DMS153 (cell line): ENCODE results near the gene GPR146.

Experiments used
- DNase-seq: peaks from one replicate; lab custom pipeline; 2025; lab: John Stamatoyannopoulos, UW

Gene GPR146

GRCh38 chr7:1078519-1078918 is 34.2 kb downstream of the GPR146 start:
- no peak for DNase-seq

- DNase-seq, result no peak
These were observed 34.6 kb downstream of the GPR146 start for GRCh38 chr7:1078985-1079384.

GRCh38 chr7:1079546-1079945 is 35.2 kb downstream of the GPR146 start:
- DNase-seq, result no peak

- DNase-seq, result no peak
These were observed 36.0 kb downstream of the GPR146 start for GRCh38 chr7:1080252-1080920.

- no peak for DNase-seq
These were observed 36.5 kb downstream of the GPR146 start for GRCh38 chr7:1080921-1081255.

- DNase-seq, result no peak
These were observed 37.0 kb downstream of the GPR146 start for GRCh38 chr7:1081336-1081735.

GRCh38 chr7:1081931-1082401 is 37.6 kb downstream of the GPR146 start:
- peak; percentile 76 for DNase-seq

GRCh38 chr7:1083729-1084657 is 39.6 kb downstream of the GPR146 start:
- no peak for DNase-seq

- no peak for DNase-seq
These were observed 40.9 kb downstream of the GPR146 start for GRCh38 chr7:1085266-1085665.

GRCh38 chr7:1085910-1086421 is 41.6 kb downstream of the GPR146 start:
- DNase-seq, result no peak

GRCh38 chr7:1086588-1087464 is 42.5 kb downstream of the GPR146 start:
- no peak for DNase-seq

GRCh38 chr7:1087465-1087814 is 43.1 kb downstream of the GPR146 start:
- no peak for DNase-seq

- DNase-seq, result no peak
These were observed 43.9 kb downstream of the GPR146 start, which contains the start of gene GPER1 for GRCh38 chr7:1087952-1088920. GPER1 (plus strand) TSS chr7:1088113; CDS start chr7:1091729, 3,616 bp downstream.

- no peak for DNase-seq
These were observed 45.9 kb downstream of the GPR146 start for GRCh38 chr7:1090236-1090635.

GRCh38 chr7:1090686-1091643 is 46.6 kb downstream of the GPR146 start:
- no peak for DNase-seq

- no peak for DNase-seq
These were observed 47.3 kb downstream of the GPR146 start for GRCh38 chr7:1091644-1092027.

GRCh38 chr7:1092161-1092632 is 47.9 kb downstream of the GPR146 start:
- DNase-seq, result no peak

- DNase-seq, result no peak
These were observed 48.6 kb downstream of the GPR146 start for GRCh38 chr7:1092806-1093501.

GRCh38 chr7:1093502-1093843 is 49.1 kb downstream of the GPR146 start:
- DNase-seq, result no peak
